HepG2 (cell line): ENCODE data around the gene PSMA7. TPM values are rescaled to one million over a fixed set of nuclear protein-coding genes. Genes with fewer than 3 reads are reported as not detected.

Source experiments
- CCAR2 ChIP-seq: fragments of 200-400 bp; formaldehyde crosslinking; optimal IDR thresholded peaks from 2 replicates; pipeline ENCODE3; 2018; ENCODE audit warnings: low read depth, mild to moderate bottlenecking, low read length, moderate library complexity
- CEBPG ChIP-seq: IDR thresholded peaks from 2 replicates; pipeline ENCODE4 v1.6.1; 2016
- ELF1 ChIP-seq: sonication (generic); formaldehyde crosslinking; IDR thresholded peaks from 2 replicates; pipeline ENCODE4 v1.4.0; 2020; ENCODE audit warnings: missing genetic modification reagents
- JUN ChIP-seq: sonication (generic); formaldehyde crosslinking; IDR thresholded peaks from 2 replicates; pipeline ENCODE4 v1.4.0; 2020; ENCODE audit warnings: mild to moderate bottlenecking, missing genetic modification reagents
- MXD4 ChIP-seq: IDR thresholded peaks from 2 replicates; pipeline ENCODE4 v1.6.1; 2016; ENCODE audit warnings: mild to moderate bottlenecking, missing biosample characterization, missing genetic modification reagents
- SMAD3 ChIP-seq: sonication (generic); formaldehyde crosslinking; IDR thresholded peaks from 2 replicates; pipeline ENCODE4 v1.4.0; 2020; ENCODE audit warnings: missing genetic modification reagents
- XBP1 ChIP-seq: sonication (generic); formaldehyde crosslinking; IDR thresholded peaks from 2 replicates; pipeline ENCODE4 v1.5.0; 2020; ENCODE audit warnings: missing genetic modification reagents
- ZFY ChIP-seq: sonication (generic); formaldehyde crosslinking; IDR thresholded peaks from 2 replicates; pipeline ENCODE4 v1.4.0; 2020; ENCODE audit warnings: missing genetic modification reagents
- ZNF451 ChIP-seq: sonication (generic); formaldehyde crosslinking; IDR thresholded peaks from 2 replicates; pipeline ENCODE4 v1.5.0; 2020; ENCODE audit warnings: mild to moderate bottlenecking, missing genetic modification reagents
- ZNF781 ChIP-seq: sonication (generic); formaldehyde crosslinking; IDR thresholded peaks from 2 replicates; pipeline ENCODE4 v1.5.1; 2020; ENCODE audit warnings: borderline replicate concordance, mild to moderate bottlenecking, missing genetic modification reagents; ENCODE audit errors: not compliant biosample characterization
- polyA plus RNA-seq, 8 experiments: library from polyadenylated mRNA; depleted of rRNA in 3 of 8; stranded (reverse) in 7 of 8; unstranded in 1 of 8; fragments of >200 nt; fragmentation: Illumina TruSeq in 4 of 8; extraction: Trizol in 4 of 8; gene quantifications; 2 replicates each; pipeline versions ENCODE4 v1.2.1 to v1.2.3, GENCODE V29; 2011 to 2016; ENCODE audit warnings: low read depth in 4 of 8, missing spikeins in 1 of 8, mixed read lengths in 1 of 8; ENCODE audit not compliant: insufficient read depth in 1 of 8
- total RNA-seq, 5 experiments: library from RNA; depleted of rRNA; stranded (reverse); fragments of >200 nt; fragmentation: Illumina TruSeq; extraction: Trizol; gene quantifications; 2 replicates each; pipeline ENCODE4 v1.2.3, GENCODE V29; 2016; ENCODE audit warnings: low read depth in 1 of 5
- TF ChIP-seq, protein P1 (sequence below): sonication (generic); formaldehyde crosslinking; IDR thresholded peaks from 2 replicates; pipeline ENCODE4 v1.4.0; 2020; ENCODE audit warnings: mild to moderate bottlenecking, missing genetic modification reagents
- TF ChIP-seq, protein P2 (sequence below): sonication (generic); formaldehyde crosslinking; IDR thresholded peaks from 2 replicates; pipeline ENCODE4 v1.4.0; 2020; ENCODE audit warnings: missing genetic modification reagents
- TF ChIP-seq, protein P3 (sequence below): IDR thresholded peaks from 2 replicates; pipeline ENCODE4 v1.4.0; 2020; ENCODE audit warnings: mild to moderate bottlenecking, missing genetic modification reagents
- TF ChIP-seq, protein P4 (sequence below), 2 experiments: sonication (generic) in 1 of 2; formaldehyde crosslinking in 1 of 2; IDR thresholded peaks; 2 replicates each; pipeline versions ENCODE4 v1.6.1 to v1.9.0; 2014 to 2022; ENCODE audit warnings: antibody characterized with exemption in 1 of 2, borderline replicate concordance in 1 of 2, inconsistent platforms in 1 of 2, low read depth in 1 of 2, missing genetic modification reagents in 1 of 2

PSMA7 gene
- total and polyA plus RNA-seq, 2 of the 13 experiments (the other 11 are each of a cell fraction or from before 2014, with no cell fraction given) = 531 to 631 TPM

DNA sequence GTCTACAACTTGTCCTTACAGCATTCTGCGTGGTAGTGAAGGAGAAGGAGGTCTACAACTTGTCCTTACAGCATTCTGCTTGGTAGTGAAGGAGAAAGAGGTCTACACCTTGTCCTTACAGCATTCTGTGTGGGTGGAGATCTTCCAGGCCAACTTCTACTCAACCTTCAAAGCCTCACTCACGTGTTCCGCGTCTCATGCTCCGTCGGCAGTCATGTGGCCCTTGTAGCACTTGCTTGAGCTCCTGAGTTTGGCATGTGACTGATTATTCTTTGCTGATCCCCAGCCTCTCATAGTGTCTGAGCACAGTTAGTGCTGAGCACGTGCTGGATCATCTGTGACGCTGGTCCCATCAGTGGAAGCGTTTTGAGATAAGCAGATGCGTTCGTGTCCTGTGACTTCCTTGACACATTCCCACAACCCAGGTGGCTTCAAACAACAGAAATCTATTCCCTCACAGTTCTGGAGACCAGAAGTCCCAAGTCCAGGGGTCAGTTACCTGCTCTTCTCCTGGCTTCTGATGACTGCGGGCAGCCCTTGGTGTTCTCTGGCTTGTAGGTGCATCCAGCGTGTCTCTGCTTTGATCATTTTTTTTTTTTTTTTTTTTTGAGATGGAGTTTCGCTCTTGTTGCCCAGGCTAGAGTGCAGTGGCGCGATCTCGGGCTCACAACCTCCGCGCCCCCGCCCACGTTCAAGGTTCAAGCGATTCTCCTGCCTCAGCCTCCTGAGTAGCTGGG lies 3.0 kb upstream of the PSMA7 start (continued):
- TF ChIP-seq, protein P1, sequence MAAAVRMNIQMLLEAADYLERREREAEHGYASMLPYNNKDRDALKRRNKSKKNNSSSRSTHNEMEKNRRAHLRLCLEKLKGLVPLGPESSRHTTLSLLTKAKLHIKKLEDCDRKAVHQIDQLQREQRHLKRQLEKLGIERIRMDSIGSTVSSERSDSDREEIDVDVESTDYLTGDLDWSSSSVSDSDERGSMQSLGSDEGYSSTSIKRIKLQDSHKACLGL (CRISPR knock-in tag) = peak; percentile 77
- TF ChIP-seq MXD4 = peak; percentile 95
- no peak for TF ChIP-seq CEBPG (CRISPR knock-in tag)
- 0 out of 2 replicates have a peak, but pooled peaks have one; percentile 62 for TF ChIP-seq SMAD3
- TF ChIP-seq, protein P2, sequence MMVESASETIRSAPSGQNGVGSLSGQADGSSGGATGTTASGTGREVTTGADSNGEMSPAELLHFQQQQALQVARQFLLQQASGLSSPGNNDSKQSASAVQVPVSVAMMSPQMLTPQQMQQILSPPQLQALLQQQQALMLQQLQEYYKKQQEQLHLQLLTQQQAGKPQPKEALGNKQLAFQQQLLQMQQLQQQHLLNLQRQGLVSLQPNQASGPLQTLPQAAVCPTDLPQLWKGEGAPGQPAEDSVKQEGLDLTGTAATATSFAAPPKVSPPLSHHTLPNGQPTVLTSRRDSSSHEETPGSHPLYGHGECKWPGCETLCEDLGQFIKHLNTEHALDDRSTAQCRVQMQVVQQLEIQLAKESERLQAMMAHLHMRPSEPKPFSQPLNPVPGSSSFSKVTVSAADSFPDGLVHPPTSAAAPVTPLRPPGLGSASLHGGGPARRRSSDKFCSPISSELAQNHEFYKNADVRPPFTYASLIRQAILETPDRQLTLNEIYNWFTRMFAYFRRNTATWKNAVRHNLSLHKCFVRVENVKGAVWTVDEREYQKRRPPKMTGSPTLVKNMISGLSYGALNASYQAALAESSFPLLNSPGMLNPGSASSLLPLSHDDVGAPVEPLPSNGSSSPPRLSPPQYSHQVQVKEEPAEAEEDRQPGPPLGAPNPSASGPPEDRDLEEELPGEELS (CRISPR knock-in tag) = peak; percentile 65
- no peak for TF ChIP-seq ELF1 (CRISPR knock-in tag)
- peak; percentile 84 for TF ChIP-seq ZNF781 (CRISPR knock-in tag)
- no peak for TF ChIP-seq ZNF451
- TF ChIP-seq, protein P3, sequence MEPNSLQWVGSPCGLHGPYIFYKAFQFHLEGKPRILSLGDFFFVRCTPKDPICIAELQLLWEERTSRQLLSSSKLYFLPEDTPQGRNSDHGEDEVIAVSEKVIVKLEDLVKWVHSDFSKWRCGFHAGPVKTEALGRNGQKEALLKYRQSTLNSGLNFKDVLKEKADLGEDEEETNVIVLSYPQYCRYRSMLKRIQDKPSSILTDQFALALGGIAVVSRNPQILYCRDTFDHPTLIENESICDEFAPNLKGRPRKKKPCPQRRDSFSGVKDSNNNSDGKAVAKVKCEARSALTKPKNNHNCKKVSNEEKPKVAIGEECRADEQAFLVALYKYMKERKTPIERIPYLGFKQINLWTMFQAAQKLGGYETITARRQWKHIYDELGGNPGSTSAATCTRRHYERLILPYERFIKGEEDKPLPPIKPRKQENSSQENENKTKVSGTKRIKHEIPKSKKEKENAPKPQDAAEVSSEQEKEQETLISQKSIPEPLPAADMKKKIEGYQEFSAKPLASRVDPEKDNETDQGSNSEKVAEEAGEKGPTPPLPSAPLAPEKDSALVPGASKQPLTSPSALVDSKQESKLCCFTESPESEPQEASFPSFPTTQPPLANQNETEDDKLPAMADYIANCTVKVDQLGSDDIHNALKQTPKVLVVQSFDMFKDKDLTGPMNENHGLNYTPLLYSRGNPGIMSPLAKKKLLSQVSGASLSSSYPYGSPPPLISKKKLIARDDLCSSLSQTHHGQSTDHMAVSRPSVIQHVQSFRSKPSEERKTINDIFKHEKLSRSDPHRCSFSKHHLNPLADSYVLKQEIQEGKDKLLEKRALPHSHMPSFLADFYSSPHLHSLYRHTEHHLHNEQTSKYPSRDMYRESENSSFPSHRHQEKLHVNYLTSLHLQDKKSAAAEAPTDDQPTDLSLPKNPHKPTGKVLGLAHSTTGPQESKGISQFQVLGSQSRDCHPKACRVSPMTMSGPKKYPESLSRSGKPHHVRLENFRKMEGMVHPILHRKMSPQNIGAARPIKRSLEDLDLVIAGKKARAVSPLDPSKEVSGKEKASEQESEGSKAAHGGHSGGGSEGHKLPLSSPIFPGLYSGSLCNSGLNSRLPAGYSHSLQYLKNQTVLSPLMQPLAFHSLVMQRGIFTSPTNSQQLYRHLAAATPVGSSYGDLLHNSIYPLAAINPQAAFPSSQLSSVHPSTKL = peak; percentile 77
- no peak for TF ChIP-seq CCAR2
- TF ChIP-seq ZFY (CRISPR knock-in tag) = peak; percentile 49; the same call in 1 of the 2 replicates
- TF ChIP-seq JUN = 0 out of 2 replicates have a peak, but pooled peaks have one; percentile 34
- TF ChIP-seq, protein P4, sequence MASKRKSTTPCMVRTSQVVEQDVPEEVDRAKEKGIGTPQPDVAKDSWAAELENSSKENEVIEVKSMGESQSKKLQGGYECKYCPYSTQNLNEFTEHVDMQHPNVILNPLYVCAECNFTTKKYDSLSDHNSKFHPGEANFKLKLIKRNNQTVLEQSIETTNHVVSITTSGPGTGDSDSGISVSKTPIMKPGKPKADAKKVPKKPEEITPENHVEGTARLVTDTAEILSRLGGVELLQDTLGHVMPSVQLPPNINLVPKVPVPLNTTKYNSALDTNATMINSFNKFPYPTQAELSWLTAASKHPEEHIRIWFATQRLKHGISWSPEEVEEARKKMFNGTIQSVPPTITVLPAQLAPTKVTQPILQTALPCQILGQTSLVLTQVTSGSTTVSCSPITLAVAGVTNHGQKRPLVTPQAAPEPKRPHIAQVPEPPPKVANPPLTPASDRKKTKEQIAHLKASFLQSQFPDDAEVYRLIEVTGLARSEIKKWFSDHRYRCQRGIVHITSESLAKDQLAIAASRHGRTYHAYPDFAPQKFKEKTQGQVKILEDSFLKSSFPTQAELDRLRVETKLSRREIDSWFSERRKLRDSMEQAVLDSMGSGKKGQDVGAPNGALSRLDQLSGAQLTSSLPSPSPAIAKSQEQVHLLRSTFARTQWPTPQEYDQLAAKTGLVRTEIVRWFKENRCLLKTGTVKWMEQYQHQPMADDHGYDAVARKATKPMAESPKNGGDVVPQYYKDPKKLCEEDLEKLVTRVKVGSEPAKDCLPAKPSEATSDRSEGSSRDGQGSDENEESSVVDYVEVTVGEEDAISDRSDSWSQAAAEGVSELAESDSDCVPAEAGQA (IDR thresholded peaks at IDR 0.05; ENCODE audit: low read depth) = peak; percentile 39; the same call in 1 of the 2 replicates
- TF ChIP-seq, protein P4 (CRISPR knock-in tag; IDR thresholded peaks at IDR 0.05; ENCODE audit: borderline replicate concordance) = no peak
- no peak for TF ChIP-seq XBP1
